ENCODE results near the gene EPYC. TPM values are rescaled to one million over a fixed set of nuclear protein-coding genes. Genes with fewer than 3 reads are reported as not detected.

Gene EPYC
- total RNA-seq, 4 donors from 2014 or later: not detected

GRCh38 chr12:90920222-90920621 is 84.5 kb downstream of the EPYC start:
- Histone ChIP-seq H3K4me1 (no peaks in the 10 kb centered on the region), H3K4me3 (no peak overlapping the region), H3K27me3 (no peaks in the 10 kb centered on the region), H3K9me3 (no peaks in the 10 kb centered on the region), H3K27ac (no peak overlapping the region), H3K36me3 (no peaks in the 10 kb centered on the region)
- TF ChIP-seq EP300 (IDR thresholded peaks at IDR 0.05): no peak
- no peak for DNase-seq (ENCODE audit: low spot score in 2 of 2)
- WGBS, 2 donors: 83 to 94% methylated on average over 1 of the region's 1 CpG

GRCh38 chr12:90917431-90917830 is 87.3 kb downstream of the EPYC start:
- TF ChIP-seq EP300 (IDR thresholded peaks at IDR 0.05): no peak
- TF ChIP-seq POLR2A (IDR thresholded peaks at IDR 0.05): no peak
- TF ChIP-seq CTCF (IDR thresholded peaks at IDR 0.05): no peak
- Histone ChIP-seq H3K4me3 (no peak overlapping the region), H3K36me3 (no peaks in the 10 kb centered on the region), H3K27ac (no peak overlapping the region), H3K4me1 (no peaks in the 10 kb centered on the region), H3K9me3 (peaks cover 0 to 5% (median 0%) of the 10 kb centered on the region in 4 donors), H3K27me3 (no peaks in the 10 kb centered on the region)
- 23 to 37% methylated on average over 2 of the region's 2 CpGs for WGBS, 2 donors
- no peak for DNase-seq (ENCODE audit: low spot score in 2 of 2)

GRCh38 chr12:90916516-90916915 is 88.3 kb downstream of the EPYC start:
- Histone ChIP-seq H3K4me3 (no peak overlapping the region), H3K36me3 (no peaks in the 10 kb centered on the region), H3K9me3 (peaks cover 0 to 5% (median 0%) of the 10 kb centered on the region in 4 donors), H3K27me3 (no peaks in the 10 kb centered on the region), H3K27ac (no peak overlapping the region), H3K4me1 (no peaks in the 10 kb centered on the region)
- no peak for DNase-seq (ENCODE audit: low spot score in 2 of 2)
- TF ChIP-seq EP300 (IDR thresholded peaks at IDR 0.05): no peak
- no peak for TF ChIP-seq POLR2A (IDR thresholded peaks at IDR 0.05)
- no peak for TF ChIP-seq CTCF (IDR thresholded peaks at IDR 0.05)

GRCh38 chr12:90915353-90915752 is 89.4 kb downstream of the EPYC start:
- H3K36me3 ChIP-seq: no peaks in the 10 kb centered on the region
- H3K4me1 ChIP-seq: no peaks in the 10 kb centered on the region
- H3K27ac ChIP-seq: no peak overlapping the region
- WGBS, 2 donors: 67 to 80% methylated on average over 2 of the region's 2 CpGs
- no peak overlapping the region for H3K4me3 ChIP-seq
- H3K9me3 ChIP-seq: peaks cover 0 to 5% (median 0%) of the 10 kb centered on the region in 4 donors
- H3K27me3 ChIP-seq: no peaks in the 10 kb centered on the region
- DNase-seq (ENCODE audit: low spot score in 2 of 2): no peak
- TF ChIP-seq EP300 (IDR thresholded peaks at IDR 0.05) (no peak), POLR2A (IDR thresholded peaks at IDR 0.05) (no peak), CTCF (IDR thresholded peaks at IDR 0.05) (no peak)

Other genes with a start within 250 kb of the EPYC start
- not detected for gene CCER1, start 49.8 kb downstream of the EPYC start, total RNA-seq
- gene KERA, start 53.1 kb upstream of the EPYC start, total RNA-seq: not detected
- gene LUM, start 106.5 kb upstream of the EPYC start, total RNA-seq: 100 to 1,000 TPM in 1 of 4 donors, 10 to 100 TPM in 3; 30.0 to 138 (median 38.0) TPM
- gene DCN, start 177.8 kb upstream of the EPYC start, total RNA-seq: 1,000 to 10,000 TPM; 1,578 to 4,304 (median 2,586) TPM